ENCODE measurements around the gene PSENEN.

The PSENEN gene

GRCh38 chr19:35775298-35776101, 30.0 kb downstream of the PSENEN start, which contains the start of gene ARHGAP33:
ARHGAP33 (plus strand) TSS chr19:35775564; CDS start chr19:35775659, 95 bp downstream.
- peak; percentile 78 for DNase-seq

- no peak for DNase-seq
Measured at GRCh38 chr19:35776102-35776788, 30.8 kb downstream of the PSENEN start.

GRCh38 chr19:35777086-35777841, 31.8 kb downstream of the PSENEN start:
- no peak for DNase-seq

- DNase-seq, result no peak
Measured at GRCh38 chr19:35777961-35778360, 32.5 kb downstream of the PSENEN start.

GRCh38 chr19:35779033-35779432, 33.6 kb downstream of the PSENEN start:
- DNase-seq, result no peak

- DNase-seq, result no peak
Measured at GRCh38 chr19:35780058-35780457, 34.6 kb downstream of the PSENEN start.

GRCh38 chr19:35780717-35781116, 35.3 kb downstream of the PSENEN start:
- no peak for DNase-seq

- no peak for DNase-seq
Measured at GRCh38 chr19:35781650-35782049, 36.2 kb downstream of the PSENEN start.

- DNase-seq, result no peak
Measured at GRCh38 chr19:35782589-35782988, 37.1 kb downstream of the PSENEN start.

GRCh38 chr19:35783469-35784434, 38.3 kb downstream of the PSENEN start:
- DNase-seq, result no peak

GRCh38 chr19:35784503-35785338, 39.3 kb downstream of the PSENEN start:
- no peak for DNase-seq

GRCh38 chr19:35785339-35785627, 39.8 kb downstream of the PSENEN start:
- no peak for DNase-seq

- DNase-seq, result no peak
Measured at GRCh38 chr19:35786299-35787160, 41.1 kb downstream of the PSENEN start.

GRCh38 chr19:35787227-35787799, 41.9 kb downstream of the PSENEN start:
- DNase-seq, result no peak

- no peak for DNase-seq
Measured at GRCh38 chr19:35788205-35788960, 42.9 kb downstream of the PSENEN start.

- DNase-seq, result no peak
Measured at GRCh38 chr19:35789195-35789977, 43.9 kb downstream of the PSENEN start.

- DNase-seq, result no peak
Measured at GRCh38 chr19:35789978-35790944, 44.8 kb downstream of the PSENEN start.
